ENCODE data around the gene ASAP2.

DNA sequence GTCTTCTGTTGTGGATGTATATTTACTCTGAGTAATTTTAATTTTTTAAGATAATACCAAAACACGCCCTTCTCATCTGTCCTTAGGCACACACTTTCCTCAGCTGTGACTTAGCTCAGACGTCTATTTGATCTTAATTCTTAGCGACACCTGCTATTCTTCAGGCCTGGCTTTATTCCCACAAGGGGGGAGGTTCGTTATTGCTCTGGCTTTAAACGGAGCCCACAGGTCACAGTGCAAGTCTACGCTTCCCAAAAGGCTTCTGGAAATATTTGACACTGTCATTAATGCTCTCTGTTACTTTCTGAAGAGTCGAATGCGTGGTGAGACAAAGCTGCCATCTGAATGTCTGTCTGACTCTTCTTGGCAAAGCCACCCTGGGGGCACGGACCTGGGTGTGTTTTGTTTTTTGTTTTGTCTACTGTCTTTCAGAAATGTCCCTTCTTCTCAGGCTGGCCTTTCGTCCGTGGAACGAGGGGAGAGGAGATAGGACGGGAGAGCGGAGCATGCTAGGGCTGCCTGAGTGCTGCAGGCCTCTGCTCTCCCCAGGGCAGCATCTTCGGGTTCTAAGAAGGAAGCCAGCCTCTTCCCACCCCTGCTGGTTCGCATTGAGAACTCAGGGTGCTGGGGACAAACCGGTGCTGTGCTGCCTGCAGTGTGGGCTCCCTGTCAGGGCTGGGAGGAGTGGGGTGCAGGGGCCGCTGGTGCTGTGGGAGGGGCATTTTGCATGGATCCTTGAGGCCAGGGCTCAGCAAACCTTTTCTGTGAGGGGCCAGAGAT, 61.9 kb downstream of the ASAP2 start:
- TF ChIP-seq CTCF (IDR thresholded peaks at IDR 0.05), result no peak
- no peak for TF ChIP-seq EZH2 (IDR thresholded peaks at IDR 0.05; ENCODE audit: borderline replicate concordance, insufficient read depth, low read depth, low read length, poor library complexity, severe bottlenecking)
